CD4-positive, alpha-beta T cell treated with Interleukin-10 for 1 hour (primary cell): ENCODE data around the gene NFRKB.
"Not testable (repeated sequence)": the region's sequence is repeated elsewhere in the genome, so short reads cannot be mapped to it uniquely, and the experiment has no call there.

Experiments used
- DNase-seq: peaks from one replicate; pipeline ENCODE4 v3.0.0-alpha.2; 2020

Gene NFRKB

GRCh38 chr11:129888451-129888850, 6.9 kb downstream of the NFRKB start:
- DNase-seq: peak; percentile 32

- DNase-seq: no peak
Observed at GRCh38 chr11:129885381-129885780, 10.0 kb downstream of the NFRKB start.

GRCh38 chr11:129884581-129884980, 10.8 kb downstream of the NFRKB start:
- DNase-seq: no peak

GRCh38 chr11:129881570-129882170, 13.7 kb downstream of the NFRKB start:
- DNase-seq: peak; percentile 33

- no peak for DNase-seq
Observed at GRCh38 chr11:129880311-129880710, 15.1 kb downstream of the NFRKB start.

GRCh38 chr11:129871914-129872313, 23.5 kb downstream of the NFRKB start:
- DNase-seq: no peak

GRCh38 chr11:129868626-129869025, 26.8 kb downstream of the NFRKB start:
- not testable (repeated sequence) for DNase-seq

GRCh38 chr11:129866311-129866710, 29.1 kb downstream of the NFRKB start:
- no peak for DNase-seq

GRCh38 chr11:129865701-129866100, 29.7 kb downstream of the NFRKB start:
- peak; percentile 7 for DNase-seq

GRCh38 chr11:129864811-129865210, 30.6 kb downstream of the NFRKB start:
- no peak for DNase-seq

- DNase-seq: no peak
Observed at GRCh38 chr11:129861702-129862522, 33.5 kb downstream of the NFRKB start.

GRCh38 chr11:129856036-129856435, 39.3 kb downstream of the NFRKB start:
- no peak for DNase-seq

- DNase-seq: no peak
Observed at GRCh38 chr11:129855086-129855485, 40.3 kb downstream of the NFRKB start.

GRCh38 chr11:129854232-129854805, 41.1 kb downstream of the NFRKB start:
- no peak for DNase-seq

GRCh38 chr11:129853518-129854231, 41.7 kb downstream of the NFRKB start:
- DNase-seq: peak; percentile 73

- no peak for DNase-seq
Observed at GRCh38 chr11:129852125-129852740, 43.1 kb downstream of the NFRKB start.

- no peak for DNase-seq
Observed at GRCh38 chr11:129849447-129850130, 45.8 kb downstream of the NFRKB start.

- DNase-seq: not testable (repeated sequence)
Observed at GRCh38 chr11:129847361-129847760, 48.0 kb downstream of the NFRKB start.

- peak; percentile 32 for DNase-seq
Observed at GRCh38 chr11:129846508-129847335, 48.7 kb downstream of the NFRKB start.
